GM23248 (cell line): ENCODE data around the gene TSPAN3. TPM values are rescaled to one million over a fixed set of nuclear protein-coding genes. Genes with fewer than 3 reads are reported as not detected.
A peak's percentile ranks its signal among the peaks of the same experiment; 100 is the strongest.

Experiments
- DNase-seq: peaks from one replicate; pipeline ENCODE4 v3.0.0-alpha.2; 2015
- H2AFZ ChIP-seq: fragments of 200-600 bp; sonication (generic); 2 replicates; pipeline ENCODE4 v1.6.1; 2016; ENCODE audit warnings: antibody characterized with exemption
- H3F3A ChIP-seq: fragments of 200-600 bp; sonication (generic); 2 replicates; pipeline ENCODE4 v1.6.1; 2016; ENCODE audit warnings: mild to moderate bottlenecking, antibody characterized with exemption, mixed run types; ENCODE audit not compliant: insufficient read depth
- H3K27ac ChIP-seq: fragments of 200-600 bp; sonication (generic); 2 replicates; pipeline ENCODE4 v1.5.1; 2016; ENCODE audit warnings: mild to moderate bottlenecking
- H3K27me3 ChIP-seq: fragments of 200-600 bp; sonication (generic); replicated peaks from 2 replicates; pipeline ENCODE4 v1.6.1; 2016; ENCODE audit warnings: mild to moderate bottlenecking; ENCODE audit not compliant: insufficient read depth
- H3K36me3 ChIP-seq: fragments of 200-600 bp; sonication (generic); 2 replicates; pipeline ENCODE4 v1.6.1; 2016; ENCODE audit warnings: low read depth, mild to moderate bottlenecking
- H3K4me1 ChIP-seq: fragments of 200-600 bp; sonication (generic); 2 replicates; pipeline ENCODE4 v1.6.1; 2016; ENCODE audit warnings: mild to moderate bottlenecking; ENCODE audit not compliant: insufficient read depth
- H3K4me2 ChIP-seq: fragments of 200-600 bp; sonication (generic); one replicate; pipeline ENCODE4 v1.6.1; 2016; ENCODE audit warnings: mild to moderate bottlenecking; ENCODE audit not compliant: unreplicated experiment
- H3K4me3 ChIP-seq: fragments of 200-600 bp; sonication (generic); 2 replicates; pipeline ENCODE4 v1.5.1; 2016; ENCODE audit warnings: mild to moderate bottlenecking
- H3K79me2 ChIP-seq: fragments of 200-600 bp; sonication (generic); 2 replicates; pipeline ENCODE4 v1.6.1; 2016; ENCODE audit warnings: mild to moderate bottlenecking; ENCODE audit not compliant: insufficient read depth
- H3K9ac ChIP-seq: fragments of 200-600 bp; sonication (generic); 2 replicates; pipeline ENCODE4 v1.6.1; 2016; ENCODE audit warnings: mild to moderate bottlenecking
- H3K9me2 ChIP-seq: fragments of 200-600 bp; sonication (generic); 2 replicates; pipeline ENCODE4 v1.6.1; 2016; ENCODE audit warnings: mixed run types, mild to moderate bottlenecking, moderate library complexity; ENCODE audit not compliant: insufficient read depth
- H3K9me3 ChIP-seq: fragments of 200-600 bp; sonication (generic); one replicate; pipeline ENCODE4 v1.6.1; 2017; ENCODE audit warnings: low read depth
- H4K20me1 ChIP-seq: fragments of 200-600 bp; sonication (generic); 2 replicates; pipeline ENCODE4 v1.6.0; 2016; ENCODE audit not compliant: insufficient read depth
- EZH2 ChIP-seq: fragments of 200-600 bp; sonication (generic); IDR thresholded peaks from 2 replicates; pipeline ENCODE4 v1.6.1; 2018; ENCODE audit warnings: antibody characterized with exemption, mild to moderate bottlenecking; ENCODE audit not compliant: insufficient read depth, poor library complexity, severe bottlenecking
- EZH2phosphoT487 ChIP-seq: fragments of 200-600 bp; sonication (generic); IDR thresholded peaks from 2 replicates; pipeline ENCODE4 v1.6.1; 2018; ENCODE audit warnings: antibody characterized with exemption, moderate library complexity, mild to moderate bottlenecking, low read depth; ENCODE audit not compliant: insufficient read depth
- WGBS, 2 experiments: methylation state at CpG; one replicate each; pipeline ENCODE4 v1.1.6; 2015 to 2017; ENCODE audit warnings: low lambda C conversion rate in 2 of 2, low coverage in 1 of 2; ENCODE audit errors: missing lambda C conversion rate in 2 of 2; 5-methylcytosine and 5-hydroxymethylcytosine counted together
- in situ Hi-C: fragments of 300-500 bp; cut with MboI; formaldehyde crosslinking; loops from 2 replicates; pipeline ENCODE4 v1.15.0; 2020
- polyA plus RNA-seq: library from polyadenylated mRNA; unstranded; fragments of >200 nt; fragmentation: Nextera tagmentation; extraction: Ambion mirVana; gene quantifications from 2 replicates; pipeline ENCODE4 v1.2.1, GENCODE V29; 2016
- total RNA-seq: library from RNA; depleted of rRNA; stranded (reverse); fragments of >200 nt; shearing (Covaris generic); gene quantifications from 2 replicates; pipeline ENCODE4 v1.2.3, GENCODE V29; 2014

The TSPAN3 gene
- total and polyA plus RNA-seq, 2 experiments from 2014 or later: 307 to 321 TPM

GRCh38 chr15:77009646-77010311 is 61.1 kb downstream of the TSPAN3 start:
- no peaks in the 10 kb centered on the region for H3K9me3 ChIP-seq
- H3K27ac ChIP-seq: no peak overlapping the region
- TF ChIP-seq EZH2phosphoT487 (no peak), EZH2 (no peak)
- no peak overlapping the region for H3K9ac ChIP-seq
- no peaks in the 10 kb centered on the region for H3K79me2 ChIP-seq
- in situ Hi-C loops: no loop called here
- DNase-seq: peak; percentile 73
- no peak overlapping the region for H3K4me2 ChIP-seq
- no peak overlapping the region for H2AFZ ChIP-seq
- no peak overlapping the region for H3K4me3 ChIP-seq
- no peaks in the 10 kb centered on the region for H3K36me3 ChIP-seq
- no peaks in the 10 kb centered on the region for H4K20me1 ChIP-seq
- no peaks in the 10 kb centered on the region for H3K4me1 ChIP-seq
- no peaks in the 10 kb centered on the region for H3F3A ChIP-seq
- H3K27me3 ChIP-seq: peaks cover 3% of the 10 kb centered on the region; the same call in 1 of the 2 replicates
- H3K9me2 ChIP-seq: no peaks in the 10 kb centered on the region
- 69 to 71% methylated on average over 13 to 14 of the region's 14 CpGs for WGBS, 2 experiments

DNA sequence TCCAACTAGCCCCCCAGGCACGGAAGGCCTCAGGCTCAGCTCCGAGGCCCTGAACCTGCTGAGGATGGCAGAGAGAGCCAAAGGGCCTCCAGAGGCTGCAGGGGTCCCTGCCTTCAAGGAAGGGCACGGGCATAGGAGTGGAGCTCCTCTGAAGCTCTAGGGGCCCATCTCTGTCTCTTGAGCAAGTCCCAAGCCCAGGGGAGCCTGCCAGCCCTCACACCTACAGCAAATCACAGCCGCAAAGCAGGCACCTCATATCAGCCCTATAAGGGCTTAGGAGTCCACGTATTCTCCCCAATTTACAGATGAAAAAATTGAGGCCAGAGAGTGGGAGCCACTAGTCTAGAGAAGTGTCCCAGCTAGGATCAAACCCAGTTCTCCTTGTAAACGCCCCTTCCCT is 61.7 kb downstream of the TSPAN3 start:
- Histone ChIP-seq H3K27me3 (peaks cover 3% of the 10 kb centered on the region; the same call in 1 of the 2 replicates), H3K36me3 (no peaks in the 10 kb centered on the region), H3K9ac (no peak overlapping the region), H3K27ac (no peak overlapping the region), H3K4me1 (no peaks in the 10 kb centered on the region), H3K79me2 (no peaks in the 10 kb centered on the region), H3K9me3 (no peaks in the 10 kb centered on the region), H3K4me3 (no peak overlapping the region), H4K20me1 (no peaks in the 10 kb centered on the region), H3F3A (no peaks in the 10 kb centered on the region), H3K9me2 (no peaks in the 10 kb centered on the region), H3K4me2 (no peak overlapping the region), H2AFZ (no peak overlapping the region)
- TF ChIP-seq EZH2phosphoT487: no peak
- no peak for TF ChIP-seq EZH2
- in situ Hi-C loops: no loop called here
- no peak for DNase-seq
- 78 to 85% methylated on average over 6 of the region's 6 CpGs for WGBS, 2 experiments

DNA sequence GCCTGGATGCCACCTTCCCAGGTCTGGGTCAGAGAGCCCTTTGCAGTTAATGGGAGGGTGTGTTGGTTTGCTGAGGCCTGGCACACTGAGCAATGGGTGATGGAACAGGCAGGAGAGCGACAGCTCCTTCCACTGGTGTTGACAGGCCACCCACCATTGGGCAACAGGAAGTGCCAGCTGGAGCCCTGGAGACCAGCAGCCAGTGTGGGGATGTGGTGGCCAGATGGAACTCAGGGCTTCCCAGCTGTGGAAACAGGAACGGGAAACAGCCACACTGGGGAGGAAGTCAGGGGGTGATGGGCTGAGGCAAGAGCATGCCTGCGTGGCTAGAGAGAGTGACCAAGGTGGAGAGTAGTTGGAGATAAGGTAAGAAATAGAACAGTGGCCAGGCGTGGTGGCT is 66.7 kb downstream of the TSPAN3 start:
- Histone ChIP-seq H3K4me1 (no peaks in the 10 kb centered on the region), H3K9me2 (no peaks in the 10 kb centered on the region), H3K9ac (no peak overlapping the region), H3K27me3 (peaks cover 3% of the 10 kb centered on the region; the same call in 1 of the 2 replicates), H3K36me3 (no peaks in the 10 kb centered on the region), H3K27ac (no peak overlapping the region), H4K20me1 (no peaks in the 10 kb centered on the region), H3K79me2 (no peaks in the 10 kb centered on the region), H3K4me2 (no peak overlapping the region), H2AFZ (no peak overlapping the region), H3F3A (no peaks in the 10 kb centered on the region), H3K4me3 (no peak overlapping the region), H3K9me3 (no peaks in the 10 kb centered on the region)
- no peak for TF ChIP-seq EZH2
- TF ChIP-seq EZH2phosphoT487: no peak
- in situ Hi-C loops: no loop called here
- WGBS, 2 experiments: 63 to 71% methylated on average over 4 of the region's 4 CpGs
- DNase-seq: no peak

GRCh38 chr15:77002954-77003912 is 67.7 kb downstream of the TSPAN3 start:
- no peak for DNase-seq
- Histone ChIP-seq H3K36me3 (no peaks in the 10 kb centered on the region), H3K9me2 (no peaks in the 10 kb centered on the region), H3K4me2 (no peak overlapping the region), H3K27ac (no peak overlapping the region), H4K20me1 (no peaks in the 10 kb centered on the region), H3K9me3 (no peaks in the 10 kb centered on the region), H3K9ac (no peak overlapping the region), H3K4me1 (no peaks in the 10 kb centered on the region), H2AFZ (no peak overlapping the region), H3K79me2 (no peaks in the 10 kb centered on the region), H3K4me3 (no peak overlapping the region), H3K27me3 (peaks cover 3% of the 10 kb centered on the region; the same call in 1 of the 2 replicates), H3F3A (no peaks in the 10 kb centered on the region)
- no peak for TF ChIP-seq EZH2phosphoT487
- TF ChIP-seq EZH2: no peak
- 79 to 80% methylated on average over 15 to 16 of the region's 16 CpGs for WGBS, 2 experiments
- in situ Hi-C loops: no loop called here
